Left renal pelvis (tissue), 4 donors: ENCODE data around the gene ITGAD. TPM values are rescaled to one million over a fixed set of nuclear protein-coding genes. Genes with fewer than 3 reads are reported as not detected.

Experiments used
- DNase-seq, 4 donors: peaks; one replicate each; pipeline ENCODE4 v3.0.0-alpha.2; 2013; ENCODE audit warnings: low read depth in 4 of 4, low spot score in 3 of 4
- polyA plus RNA-seq, 4 donors: library from polyadenylated mRNA; unstranded; fragments of 120-200 nt; gene quantifications; one replicate each; pipeline ENCODE4 v1.2.1, GENCODE V29; 2013; ENCODE audit not compliant: insufficient read length in 4 of 4

Gene ITGAD
- polyA plus RNA-seq, 4 donors: 0.09 to 0.18 (median 0.10) TPM; not detected in 1

GRCh38 chr16:31473264-31473984 lies 80.3 kb downstream of the ITGAD start:
- DNase-seq: no peak

- no peak for DNase-seq
Observed at GRCh38 chr16:31474173-31474714, 81.1 kb downstream of the ITGAD start.

- no peak for DNase-seq
Observed at GRCh38 chr16:31474773-31475738, 81.9 kb downstream of the ITGAD start.

- no peak for DNase-seq
Observed at GRCh38 chr16:31475946-31476302, 82.8 kb downstream of the ITGAD start.

Other genes starting within 250 kb of the ITGAD start
- gene PRSS36, start 243.3 kb upstream of the ITGAD start, polyA plus RNA-seq: 1 to 10 TPM in 2 of 4 donors, under 1 TPM in 2; 0.73 to 2.4 (median 1.5) TPM
- 100 to 1,000 TPM; 577 to 823 (median 699) TPM for gene FUS, start 213.2 kb upstream of the ITGAD start, polyA plus RNA-seq
- gene PYCARD, start 190.6 kb upstream of the ITGAD start, polyA plus RNA-seq: 10 to 100 TPM in 2 of 4 donors, 1 to 10 TPM in 2; 8.5 to 13.7 (median 10.9) TPM
- under 1 TPM; 0.04 to 0.15 (median 0.11) TPM for gene TRIM72, start 179.2 kb upstream of the ITGAD start, polyA plus RNA-seq
- not detected for gene PYDC1, start 176.2 kb upstream of the ITGAD start, polyA plus RNA-seq
- 1 to 10 TPM; 1.3 to 5.4 (median 2.5) TPM for gene ITGAM, start 133.4 kb upstream of the ITGAD start, polyA plus RNA-seq
- gene ITGAX, start 38.2 kb upstream of the ITGAD start, polyA plus RNA-seq: 1 to 10 TPM in 2 of 4 donors, under 1 TPM in 2; 0.53 to 1.8 (median 1.0) TPM
- under 1 TPM in 3 of 4 donors, not detected in 1; 0.60 to 0.99 (median 0.79) TPM for gene COX6A2, start 35.0 kb downstream of the ITGAD start, polyA plus RNA-seq
- gene ZNF843, start 49.5 kb downstream of the ITGAD start, polyA plus RNA-seq: 1 to 10 TPM; 2.8 to 3.2 (median 2.9) TPM
- 10 to 100 TPM in 2 of 4 donors, 1 to 10 TPM in 2; 9.0 to 15.1 (median 10.3) TPM for gene ARMC5, start 66.2 kb downstream of the ITGAD start, polyA plus RNA-seq
- 10 to 100 TPM; 43.7 to 69.1 (median 45.9) TPM for gene TGFB1I1, start 78.8 kb downstream of the ITGAD start, polyA plus RNA-seq
- gene SLC5A2, start 89.8 kb downstream of the ITGAD start, polyA plus RNA-seq: 10 to 100 TPM; 18.9 to 65.6 (median 43.6) TPM
- gene RUSF1, start 115.1 kb downstream of the ITGAD start, polyA plus RNA-seq: 10 to 100 TPM; 70.6 to 95.9 (median 77.2) TPM
- gene AHSP, start 134.6 kb downstream of the ITGAD start, polyA plus RNA-seq: 10 to 100 TPM in 1 of 4 donors, 1 to 10 TPM in 3; 3.0 to 80.8 (median 7.6) TPM